GM04503 (cell line): Measurements from ENCODE around the gene TOR2A.

Experiments used
- DNase-seq: peaks from one replicate; pipeline ENCODE4 v3.0.0-alpha.2; 2012; ENCODE audit warnings: low read depth

The TOR2A gene

DNA sequence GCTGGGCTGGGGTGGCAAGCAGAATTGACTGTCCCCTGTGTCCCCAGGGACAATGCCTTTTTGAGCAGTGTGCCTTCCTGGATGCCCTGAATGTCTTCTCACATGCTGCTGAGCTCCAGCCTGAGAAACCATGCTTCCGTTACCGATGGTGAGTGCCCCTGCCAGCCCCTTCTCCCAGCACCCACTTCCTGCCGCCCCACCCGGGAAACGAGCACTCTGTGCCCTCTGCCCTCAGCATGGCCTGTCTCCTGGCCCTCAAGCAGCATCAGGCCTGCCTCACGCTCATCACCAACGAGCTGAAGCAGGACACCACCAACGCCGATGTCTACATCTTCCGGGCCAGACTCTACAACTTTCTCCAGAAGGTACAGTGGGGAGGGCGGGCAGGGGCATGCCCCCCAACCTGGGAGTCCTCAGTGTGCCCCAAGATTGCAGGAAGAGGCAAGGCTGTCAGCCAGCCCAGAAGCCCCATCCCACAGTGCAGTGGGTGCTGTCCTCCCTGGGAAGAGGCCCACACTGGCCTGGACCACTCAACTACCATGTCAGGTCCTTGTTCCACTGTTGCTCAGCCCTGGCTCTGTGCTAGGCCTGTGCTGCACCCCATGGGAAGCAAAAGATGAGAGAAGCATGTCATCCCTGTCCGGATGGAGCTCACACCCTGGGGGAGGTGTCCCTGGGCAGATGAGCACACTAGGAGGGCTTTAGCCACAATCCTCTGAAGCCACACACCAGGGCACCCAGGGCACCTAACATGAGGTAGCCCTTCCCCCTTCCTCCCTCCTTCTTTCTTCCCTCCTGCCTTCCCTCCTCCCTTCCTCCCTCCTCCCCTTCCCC is 14.8 kb downstream of the TOR2A start:
- no peak for DNase-seq

DNA sequence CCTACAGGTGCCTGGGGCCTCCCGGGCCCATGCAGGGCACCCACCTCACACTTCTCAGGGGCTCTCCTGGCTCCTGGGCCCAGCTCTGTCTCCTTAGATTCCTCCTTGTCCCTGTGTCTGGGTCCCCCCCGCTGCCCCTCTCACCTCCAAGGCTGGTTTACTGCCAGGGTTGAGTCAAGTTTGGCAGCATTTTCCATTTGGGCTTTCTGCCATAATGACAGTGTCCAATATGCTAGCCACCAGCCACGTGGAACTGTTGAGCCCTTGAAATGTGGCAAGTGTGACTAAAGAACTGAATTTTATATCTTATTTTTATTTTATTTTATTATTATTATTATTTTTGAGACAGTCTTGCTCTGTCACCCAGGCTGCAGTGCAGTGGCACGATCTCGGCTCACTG is 17.3 kb downstream of the TOR2A start:
- DNase-seq, result no peak

- DNase-seq, result no peak
Observed at GRCh38 chr9:127716412-127716811, 18.7 kb downstream of the TOR2A start.

DNA sequence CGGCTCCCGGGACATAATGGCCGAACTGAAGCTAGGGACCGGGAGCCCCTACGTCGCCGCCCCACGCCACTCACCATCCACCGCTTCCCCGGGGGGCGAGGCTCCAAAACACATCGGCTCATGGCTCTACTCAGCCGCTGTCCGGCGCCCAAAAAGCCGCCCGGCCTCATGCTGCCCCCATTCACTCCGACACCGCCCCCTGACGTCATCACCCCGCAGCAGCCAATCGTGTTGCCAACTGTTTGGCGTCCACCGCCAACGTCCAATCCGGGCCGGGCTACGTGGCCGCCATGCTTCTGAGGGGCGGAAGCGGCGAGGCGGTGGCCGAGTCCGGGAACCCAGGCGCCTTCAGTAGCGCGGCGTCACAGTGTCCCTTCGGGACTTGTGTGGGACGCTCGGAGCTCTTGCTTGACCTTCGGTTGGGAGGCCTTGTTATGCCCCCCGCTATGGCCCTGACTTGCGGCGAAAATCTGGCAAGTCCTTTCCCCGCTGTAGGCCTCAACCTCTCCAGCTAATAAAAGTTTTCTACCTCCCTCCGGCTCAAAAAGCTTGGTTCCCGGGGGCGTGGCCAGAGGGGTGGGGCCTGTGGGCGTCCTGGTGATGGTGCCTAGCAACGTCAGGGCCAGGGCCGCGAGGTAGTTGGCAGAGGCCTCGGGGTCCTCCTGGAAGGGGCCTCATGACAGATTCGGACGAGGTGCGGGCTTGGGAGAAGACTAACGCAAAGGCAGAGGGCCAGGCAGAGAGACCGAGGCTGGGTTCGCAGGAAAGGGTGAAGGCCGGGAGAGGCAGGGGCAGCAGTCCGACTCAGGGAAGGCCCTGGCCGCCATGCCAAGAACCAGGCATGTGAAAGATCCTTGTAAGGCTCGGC is 19.4 kb downstream of the TOR2A start, which contains the start of the genes PTRH1 and TTC16:
TSS of gene PTRH1 (minus strand) at position 194 of the 868 bp plus-strand sequence. CDS start at position 170, 24 bp downstream.
TSS of gene TTC16 (plus strand) at position 610 of the 868 bp plus-strand sequence. CDS start at position 677, 67 bp downstream.
- DNase-seq, result peak; percentile 81

DNA sequence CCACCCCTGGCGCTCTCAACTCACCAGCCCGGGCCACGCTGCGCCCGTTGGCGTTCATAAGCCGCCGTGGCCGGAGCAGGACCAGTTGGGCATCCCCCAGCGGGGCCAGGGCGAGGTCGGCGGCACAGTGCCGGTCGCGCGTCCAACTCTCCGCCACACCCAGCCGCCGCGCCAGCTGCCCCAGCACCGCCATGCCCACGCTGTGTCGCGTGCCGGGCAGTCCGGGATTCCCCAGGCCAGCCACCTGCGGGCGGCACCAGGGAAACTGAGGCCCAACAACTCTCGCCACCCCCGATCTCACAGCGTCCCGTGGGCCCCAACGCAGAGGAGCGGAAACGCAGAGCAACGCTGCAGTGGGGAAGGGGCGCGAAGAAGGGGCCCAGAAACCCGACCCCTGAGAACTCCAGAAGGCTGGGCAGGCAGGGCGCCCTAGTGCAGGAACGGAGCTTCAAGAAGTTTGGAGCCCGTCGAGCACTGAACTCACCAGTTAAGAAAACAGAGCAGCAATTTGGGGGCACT is 20.1 kb downstream of the TOR2A start:
- DNase-seq, result no peak

DNA sequence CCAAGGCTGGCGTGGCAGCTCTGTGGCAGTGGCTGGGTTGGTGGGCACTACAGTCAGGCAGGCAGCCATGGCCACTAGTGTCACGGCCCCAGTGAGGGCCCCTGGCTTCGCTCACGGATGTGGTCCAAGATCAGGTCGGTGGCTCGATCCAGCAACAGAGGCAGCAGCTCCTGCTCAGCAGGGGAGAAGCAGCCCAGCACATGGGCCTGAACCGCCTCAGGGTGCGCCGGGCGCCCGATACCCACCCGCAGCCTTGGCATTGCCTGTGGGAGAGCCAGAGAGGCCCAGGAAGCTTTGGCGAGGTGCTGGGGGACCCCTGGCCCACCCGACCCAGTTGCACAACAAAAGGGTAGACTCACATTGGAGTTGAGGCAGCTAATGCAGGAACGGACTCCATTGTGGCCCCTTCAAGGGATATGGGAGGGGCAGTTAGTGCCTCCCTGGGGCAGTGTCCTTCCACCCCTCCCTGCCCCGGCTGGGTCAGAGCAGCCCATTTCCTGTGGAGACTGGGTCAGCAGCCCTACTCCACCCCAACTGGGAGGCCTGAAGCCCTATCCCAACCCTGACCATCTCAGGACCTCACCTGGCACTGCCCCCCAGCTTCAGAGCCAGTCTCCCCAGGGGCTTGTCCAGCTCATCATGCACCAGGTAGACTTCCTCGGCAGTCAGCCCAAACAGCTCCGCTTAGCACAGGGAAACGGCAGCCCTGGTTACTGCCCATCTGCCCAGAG is 20.9 kb downstream of the TOR2A start:
- no peak for DNase-seq

GRCh38 chr9:127712867-127713266 is 22.2 kb downstream of the TOR2A start:
- no peak for DNase-seq

DNA sequence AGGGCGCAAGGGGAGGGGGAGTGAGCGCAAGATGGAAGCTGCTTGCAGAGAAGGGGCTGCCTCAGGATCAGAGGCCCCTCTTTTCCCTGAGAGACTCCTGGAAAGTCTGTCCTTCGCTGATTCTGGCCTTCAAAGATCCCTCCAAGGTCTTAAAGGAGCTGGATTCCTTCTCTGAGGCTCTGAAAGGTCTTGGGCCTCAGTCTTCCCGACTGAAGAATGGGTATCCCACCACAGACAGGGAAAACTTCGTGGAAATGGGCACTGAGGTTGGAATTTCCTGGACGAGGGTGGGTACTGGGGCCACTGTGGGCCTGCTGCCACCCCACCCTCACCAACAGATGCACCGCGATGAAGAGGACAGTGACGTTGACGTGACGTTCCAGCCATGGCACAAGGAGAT is 22.7 kb downstream of the TOR2A start:
- no peak for DNase-seq

DNA sequence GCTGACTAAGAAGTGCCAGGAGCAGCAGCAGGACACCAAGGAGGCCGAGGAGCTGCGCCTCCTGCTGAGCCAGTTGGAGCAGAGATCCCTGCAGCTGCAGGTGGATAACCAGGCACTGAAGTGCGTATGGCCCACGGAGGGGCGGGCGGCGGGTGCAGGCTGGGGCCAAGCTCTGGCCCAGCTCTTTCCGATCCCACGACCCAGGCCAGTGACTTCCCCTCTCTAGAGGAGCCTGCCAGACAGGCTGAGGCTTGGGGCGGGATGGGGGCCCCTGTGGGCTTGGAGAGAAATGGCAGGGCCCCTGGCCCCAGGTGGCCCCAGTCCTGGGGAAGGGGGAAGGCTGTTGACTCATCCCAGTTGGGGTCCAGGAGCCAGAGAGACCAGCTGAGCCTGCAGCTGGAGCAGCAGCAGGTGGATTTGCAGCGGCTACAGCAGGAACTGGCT is 23.2 kb downstream of the TOR2A start:
- DNase-seq, result no peak

- no peak for DNase-seq
Observed at GRCh38 chr9:127711226-127711701, 23.8 kb downstream of the TOR2A start.

- no peak for DNase-seq
Observed at GRCh38 chr9:127710204-127710783, 24.8 kb downstream of the TOR2A start.

DNA sequence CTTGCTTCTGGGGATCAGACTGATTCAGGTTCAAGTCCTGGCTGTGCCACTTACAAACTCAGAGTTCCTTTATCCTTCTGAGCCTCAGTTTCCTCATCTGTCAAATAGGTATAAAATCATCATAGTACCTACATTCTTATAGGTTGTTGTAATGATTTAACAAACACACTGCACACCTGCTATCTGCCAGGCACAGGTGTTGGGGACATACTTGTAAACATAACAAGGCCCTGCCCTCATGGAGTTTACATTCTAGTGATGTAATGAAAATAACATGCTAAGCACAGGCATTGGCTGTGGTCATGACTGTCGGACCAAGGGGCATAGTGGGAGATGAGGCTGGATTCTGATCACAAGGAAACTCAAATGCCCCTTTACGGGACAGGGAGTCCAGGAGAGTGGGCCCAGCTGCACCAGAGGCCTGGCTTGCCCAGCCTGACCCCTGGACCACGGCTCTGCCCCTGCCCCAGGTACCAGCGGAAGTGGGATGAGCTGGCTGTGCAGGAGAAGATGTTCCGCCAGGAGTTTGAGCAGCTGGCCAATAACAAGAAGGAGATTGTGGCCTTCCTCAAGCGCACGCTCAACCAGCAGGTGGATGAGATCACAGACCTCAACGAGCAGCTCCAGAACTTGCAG is 26.0 kb downstream of the TOR2A start:
- DNase-seq, result no peak

- no peak for DNase-seq
Observed at GRCh38 chr9:127707766-127708165, 27.3 kb downstream of the TOR2A start.

DNA sequence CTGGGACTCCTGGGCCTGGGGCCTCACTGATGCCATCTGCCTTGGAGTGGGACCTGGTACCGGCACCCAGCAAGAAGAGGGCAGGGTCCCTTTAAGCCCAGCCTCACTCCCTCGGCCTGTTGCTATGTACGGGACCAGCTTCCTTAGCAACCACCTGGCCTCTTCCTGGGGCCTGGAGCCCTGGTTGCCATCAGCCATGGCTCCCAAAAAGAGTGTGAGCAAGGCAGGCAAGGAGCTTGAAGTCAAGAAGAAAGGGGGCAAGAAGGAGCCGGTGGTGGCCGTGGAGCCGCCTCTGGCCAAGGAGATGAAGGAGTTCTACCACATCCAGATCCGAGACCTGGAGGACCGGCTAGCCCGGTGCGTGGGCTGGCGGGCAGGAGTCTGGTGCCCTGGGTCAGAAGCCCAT is 28.3 kb downstream of the TOR2A start, which contains the start of gene CFAP157:
TSS of gene CFAP157 (plus strand) at position 153 of the 406 bp plus-strand sequence. CDS start at position 197, 44 bp downstream.
- DNase-seq, result no peak

DNA sequence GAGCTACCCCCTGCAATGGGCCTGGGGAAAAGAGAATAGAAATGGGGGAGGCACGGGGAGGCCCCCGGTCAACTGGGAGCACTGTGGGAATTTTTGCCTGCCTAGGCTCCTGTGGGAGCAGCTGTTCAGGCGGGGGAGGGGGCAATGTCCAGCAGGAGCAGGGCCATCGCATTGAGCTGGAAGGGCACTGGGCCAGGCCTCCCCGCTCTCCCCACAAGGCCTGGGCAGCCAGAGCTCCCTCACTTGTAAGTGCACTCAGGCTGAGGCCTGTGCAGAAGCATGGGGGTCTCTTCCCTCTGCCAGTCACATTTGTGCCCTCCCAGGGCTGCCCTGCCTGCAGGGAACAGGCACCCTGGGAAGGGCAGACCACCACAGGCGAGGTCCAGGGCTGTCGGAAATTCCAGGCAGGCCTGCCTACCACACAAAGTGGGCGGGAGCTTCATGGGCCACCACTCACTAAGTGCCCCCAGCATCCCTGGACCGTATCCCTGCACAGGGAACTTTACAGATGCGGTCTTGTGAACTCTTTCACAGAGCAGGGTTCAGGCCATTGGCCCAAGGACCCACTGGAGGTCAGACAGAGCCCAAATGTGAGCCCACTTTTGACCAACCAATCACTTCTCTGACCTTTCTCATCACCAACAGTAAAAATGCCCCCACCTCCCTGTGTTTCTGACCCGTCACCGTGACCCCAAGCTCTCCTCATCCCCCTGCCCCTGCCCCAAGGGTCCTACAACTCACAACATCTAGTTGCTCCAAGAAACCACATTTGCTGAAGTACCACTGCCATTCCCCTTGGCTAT is 29.3 kb downstream of the TOR2A start:
- no peak for DNase-seq

GRCh38 chr9:127703289-127703946 is 31.7 kb downstream of the TOR2A start:
- no peak for DNase-seq

DNA sequence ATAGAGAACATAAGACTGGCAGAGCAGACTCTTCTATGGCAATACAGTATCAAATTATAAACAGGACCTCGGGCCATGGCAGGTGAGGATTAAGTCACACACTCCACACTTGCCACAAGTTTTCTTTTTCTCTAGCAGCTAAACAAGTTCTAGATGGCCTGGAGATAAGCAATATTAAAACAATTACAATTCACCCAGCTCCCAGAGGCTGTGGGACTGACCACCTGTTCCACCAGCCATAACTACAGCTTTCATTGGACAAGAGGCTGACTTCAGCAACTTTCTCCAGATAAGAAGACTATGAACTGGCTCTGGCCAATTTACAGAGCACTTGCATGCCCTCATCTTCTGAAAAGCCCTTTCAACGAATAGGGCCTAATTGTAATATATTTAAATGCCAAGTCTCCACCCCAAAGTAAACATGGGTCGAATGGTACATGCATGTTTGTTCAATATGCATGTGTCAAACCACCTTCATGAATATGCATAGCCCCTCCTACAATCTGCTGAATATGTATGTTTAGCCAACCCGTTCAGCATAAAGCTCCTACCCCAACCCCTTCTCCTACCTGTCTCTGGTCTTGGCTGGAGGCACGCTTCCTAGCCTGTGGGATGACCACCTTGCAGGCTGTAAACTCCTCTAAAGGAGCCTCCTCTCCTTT is 34.4 kb downstream of the TOR2A start:
- no peak for DNase-seq

DNA sequence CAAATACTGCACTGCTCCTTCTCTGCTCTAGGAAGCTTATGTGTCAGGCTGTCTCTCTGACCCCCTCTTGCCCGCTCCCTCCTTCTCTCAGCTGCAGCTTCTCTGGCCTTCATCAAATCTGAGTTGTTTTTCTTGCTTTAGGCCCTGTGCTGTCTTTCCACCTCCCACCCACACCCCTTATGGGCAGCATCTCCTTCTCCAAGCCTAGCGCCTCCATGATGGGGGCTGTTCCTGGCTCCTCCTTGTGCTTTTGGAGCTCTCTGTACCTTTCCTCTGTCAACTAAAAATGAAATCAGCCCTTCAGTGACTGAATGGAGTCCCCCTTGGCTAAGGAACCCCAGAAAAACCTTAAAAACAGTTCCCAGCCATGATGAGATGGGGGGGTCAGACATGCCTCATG is 35.0 kb downstream of the TOR2A start:
- no peak for DNase-seq
